HepG2 (cell line): Measurements from ENCODE around the gene PPP1R7. TPM values are rescaled to one million over a fixed set of nuclear protein-coding genes. Genes with fewer than 3 reads are reported as not detected.

ENCODE experiments used
- CBFB ChIP-seq: sonication (generic); formaldehyde crosslinking; IDR thresholded peaks from 2 replicates; pipeline ENCODE4 v1.4.0; 2020; ENCODE audit warnings: missing genetic modification reagents
- HOXA5 ChIP-seq: sonication (generic); formaldehyde crosslinking; IDR thresholded peaks from 2 replicates; pipeline ENCODE4 v1.4.0; 2020; ENCODE audit warnings: missing genetic modification reagents
- IKZF4 ChIP-seq: sonication (generic); formaldehyde crosslinking; IDR thresholded peaks from 2 replicates; pipeline ENCODE4 v1.5.1; 2020; ENCODE audit warnings: borderline replicate concordance, mild to moderate bottlenecking, low read depth, missing genetic modification reagents; ENCODE audit errors: not compliant biosample characterization
- JDP2 ChIP-seq: sonication (generic); formaldehyde crosslinking; IDR thresholded peaks from 2 replicates; pipeline ENCODE4 v1.8.1; 2022; ENCODE audit warnings: missing genetic modification reagents, borderline replicate concordance
- MAFK ChIP-seq, 2 experiments: IDR thresholded peaks in 1 of 2; conservative IDR thresholded peaks in 1 of 2; 2 replicates each; pipeline ENCODE4 v1.6.1; 2011; ENCODE audit warnings: improper control_type of control experiment in 2 of 2, low read length in 2 of 2
- NCOA2 ChIP-seq: sonication (generic); formaldehyde crosslinking; IDR thresholded peaks from 2 replicates; pipeline ENCODE4 v1.8.0; 2022; ENCODE audit warnings: inconsistent platforms
- PHB2 ChIP-seq: fragments of 450-650 bp; IDR thresholded peaks from 2 replicates; pipeline ENCODE4 v1.6.1; 2018; ENCODE audit not compliant: partially characterized antibody
- PHF8 ChIP-seq: sonication (generic); formaldehyde crosslinking; IDR thresholded peaks from 2 replicates; pipeline ENCODE4 v1.5.0; 2020; ENCODE audit warnings: missing genetic modification reagents
- RORA ChIP-seq: sonication (generic); formaldehyde crosslinking; IDR thresholded peaks from 2 replicates; pipeline ENCODE4 v1.5.0; 2020; ENCODE audit warnings: mild to moderate bottlenecking, missing genetic modification reagents, moderate library complexity
- SATB2 ChIP-seq: sonication (generic); formaldehyde crosslinking; IDR thresholded peaks from 2 replicates; pipeline ENCODE4 v1.5.0; 2020; ENCODE audit warnings: missing genetic modification reagents
- TCF12 ChIP-seq, 2 experiments: fragments of 450-650 bp in 1 of 2; sonication (generic) in 1 of 2; formaldehyde crosslinking in 1 of 2; IDR thresholded peaks; 2 replicates each; pipeline versions ENCODE4 v1.6.1 to v1.8.0; 2017 to 2022; ENCODE audit warnings: antibody characterized with exemption in 1 of 2, mild to moderate bottlenecking in 1 of 2, missing genetic modification reagents in 1 of 2, moderate library complexity in 1 of 2
- ZBTB8A ChIP-seq: sonication (generic); formaldehyde crosslinking; IDR thresholded peaks from 2 replicates; pipeline ENCODE4 v1.4.0; 2020; ENCODE audit warnings: mild to moderate bottlenecking, low read depth, missing genetic modification reagents, borderline replicate concordance
- ZNF24 ChIP-seq: fragments of 450-650 bp; IDR thresholded peaks from 2 replicates; pipeline ENCODE4 v1.6.1; 2017; ENCODE audit warnings: antibody characterized with exemption, mild to moderate bottlenecking
- ZNF329 ChIP-seq: sonication (generic); formaldehyde crosslinking; IDR thresholded peaks from 2 replicates; pipeline ENCODE4 v1.9.0; 2021; ENCODE audit warnings: low read depth, mild to moderate bottlenecking, missing genetic modification reagents
- ZNF383 ChIP-seq: sonication (generic); formaldehyde crosslinking; IDR thresholded peaks from 2 replicates; pipeline ENCODE4 v1.4.0; 2020; ENCODE audit warnings: missing genetic modification reagents, mild to moderate bottlenecking, borderline replicate concordance
- ZNF510 ChIP-seq: sonication (generic); formaldehyde crosslinking; IDR thresholded peaks from 2 replicates; pipeline ENCODE4 v1.4.0; 2020; ENCODE audit warnings: low read depth, mild to moderate bottlenecking, missing genetic modification reagents
- ZNF605 ChIP-seq: sonication (generic); formaldehyde crosslinking; IDR thresholded peaks from 2 replicates; pipeline ENCODE4 v1.8.0; 2022; ENCODE audit warnings: mild to moderate bottlenecking, missing genetic modification reagents
- polyA plus RNA-seq, 8 experiments: library from polyadenylated mRNA; depleted of rRNA in 3 of 8; stranded (reverse) in 7 of 8; unstranded in 1 of 8; fragments of >200 nt; fragmentation: Illumina TruSeq in 4 of 8; extraction: Trizol in 4 of 8; gene quantifications; 2 replicates each; pipeline versions ENCODE4 v1.2.1 to v1.2.3, GENCODE V29; 2011 to 2016; ENCODE audit warnings: low read depth in 4 of 8, missing spikeins in 1 of 8, mixed read lengths in 1 of 8; ENCODE audit not compliant: insufficient read depth in 1 of 8
- total RNA-seq, 5 experiments: library from RNA; depleted of rRNA; stranded (reverse); fragments of >200 nt; fragmentation: Illumina TruSeq; extraction: Trizol; gene quantifications; 2 replicates each; pipeline ENCODE4 v1.2.3, GENCODE V29; 2016; ENCODE audit warnings: low read depth in 1 of 5
- TF ChIP-seq, protein P1 (sequence below): sonication (generic); formaldehyde crosslinking; IDR thresholded peaks from 2 replicates; pipeline ENCODE4 v1.4.0; 2020; ENCODE audit warnings: mild to moderate bottlenecking, missing genetic modification reagents, borderline replicate concordance
- TF ChIP-seq, protein P2 (sequence below): IDR thresholded peaks from 2 replicates; pipeline ENCODE4 v1.6.1; 2016; ENCODE audit warnings: missing compliant biosample characterization, missing genetic modification reagents, borderline replicate concordance
- TF ChIP-seq, protein P3 (sequence below): sonication (generic); formaldehyde crosslinking; IDR thresholded peaks from 2 replicates; pipeline ENCODE4 v1.5.0; 2020; ENCODE audit warnings: missing genetic modification reagents

PPP1R7 gene
- total and polyA plus RNA-seq, 2 of the 13 experiments (the other 11 are each of a cell fraction or from before 2014, with no cell fraction given) = 33.3 to 67.9 TPM

DNA sequence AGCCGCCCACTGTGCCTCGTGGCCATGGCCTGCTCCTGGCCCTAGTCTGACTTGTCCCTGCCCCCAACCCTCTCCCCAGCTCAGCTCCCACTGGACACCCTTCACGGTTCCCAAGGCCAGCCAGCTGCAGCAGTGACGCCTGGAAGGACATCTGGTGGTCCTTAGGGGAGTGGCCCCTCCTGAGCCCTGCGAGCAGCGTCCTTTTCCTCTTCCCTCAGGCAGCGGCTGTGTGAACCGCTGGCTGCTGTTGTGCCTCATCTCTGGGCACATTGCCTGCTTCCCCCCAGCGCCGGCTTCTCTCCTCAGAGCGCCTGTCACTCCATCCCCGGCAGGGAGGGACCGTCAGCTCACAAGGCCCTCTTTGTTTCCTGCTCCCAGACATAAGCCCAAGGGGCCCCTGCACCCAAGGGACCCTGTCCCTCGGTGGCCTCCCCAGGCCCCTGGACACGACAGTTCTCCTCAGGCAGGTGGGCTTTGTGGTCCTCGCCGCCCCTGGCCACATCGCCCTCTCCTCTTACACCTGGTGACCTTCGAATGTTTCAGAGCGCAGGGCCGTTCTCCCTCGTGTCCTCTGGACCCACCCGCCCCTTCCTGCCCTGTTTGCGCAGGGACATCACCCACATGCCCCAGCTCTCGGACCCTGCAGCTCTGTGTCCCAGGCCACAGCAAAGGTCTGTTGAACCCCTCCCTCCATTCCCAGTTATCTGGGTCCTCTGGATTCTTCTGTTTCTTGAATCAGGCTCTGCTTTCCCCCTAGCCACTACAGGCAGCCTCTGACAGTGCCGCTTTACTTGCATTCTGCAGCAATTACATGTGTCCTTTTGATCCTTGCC, 74.0 kb downstream of the PPP1R7 start (continued):
- TF ChIP-seq, protein P1, sequence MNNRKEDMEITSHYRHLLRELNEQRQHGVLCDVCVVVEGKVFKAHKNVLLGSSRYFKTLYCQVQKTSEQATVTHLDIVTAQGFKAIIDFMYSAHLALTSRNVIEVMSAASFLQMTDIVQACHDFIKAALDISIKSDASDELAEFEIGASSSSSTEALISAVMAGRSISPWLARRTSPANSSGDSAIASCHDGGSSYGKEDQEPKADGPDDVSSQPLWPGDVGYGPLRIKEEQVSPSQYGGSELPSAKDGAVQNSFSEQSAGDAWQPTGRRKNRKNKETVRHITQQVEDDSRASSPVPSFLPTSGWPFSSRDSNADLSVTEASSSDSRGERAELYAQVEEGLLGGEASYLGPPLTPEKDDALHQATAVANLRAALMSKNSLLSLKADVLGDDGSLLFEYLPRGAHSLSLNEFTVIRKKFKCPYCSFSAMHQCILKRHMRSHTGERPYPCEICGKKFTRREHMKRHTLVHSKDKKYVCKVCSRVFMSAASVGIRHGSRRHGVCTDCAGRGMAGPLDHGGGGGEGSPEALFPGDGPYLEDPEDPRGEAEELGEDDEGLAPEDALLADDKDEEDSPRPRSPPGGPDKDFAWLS (CRISPR knock-in tag) = 0 out of 2 replicates have a peak, but pooled peaks have one; percentile 47
- TF ChIP-seq, protein P2, sequence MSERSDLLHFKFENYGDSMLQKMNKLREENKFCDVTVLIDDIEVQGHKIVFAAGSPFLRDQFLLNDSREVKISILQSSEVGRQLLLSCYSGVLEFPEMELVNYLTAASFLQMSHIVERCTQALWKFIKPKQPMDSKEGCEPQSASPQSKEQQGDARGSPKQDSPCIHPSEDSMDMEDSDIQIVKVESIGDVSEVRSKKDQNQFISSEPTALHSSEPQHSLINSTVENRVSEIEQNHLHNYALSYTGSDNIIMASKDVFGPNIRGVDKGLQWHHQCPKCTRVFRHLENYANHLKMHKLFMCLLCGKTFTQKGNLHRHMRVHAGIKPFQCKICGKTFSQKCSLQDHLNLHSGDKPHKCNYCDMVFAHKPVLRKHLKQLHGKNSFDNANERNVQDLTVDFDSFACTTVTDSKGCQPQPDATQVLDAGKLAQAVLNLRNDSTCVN = no peak; the same call in 1 of the 2 replicates
- no peak for TF ChIP-seq RORA (CRISPR knock-in tag)
- no peak; the same call in 1 of the 2 replicates for TF ChIP-seq ZNF605 (CRISPR knock-in tag)
- TF ChIP-seq TCF12 (IDR thresholded peaks at IDR 0.05) = no peak
- no peak for TF ChIP-seq TCF12 (CRISPR knock-in tag; IDR thresholded peaks at IDR 0.05)
- peak; percentile 54; the same call in 1 of the 2 replicates for TF ChIP-seq HOXA5 (CRISPR knock-in tag)
- no peak for TF ChIP-seq PHB2
- TF ChIP-seq MAFK (conservative IDR thresholded peaks at IDR 0.05 in 1 of 2, IDR thresholded peaks at IDR 0.05 in 1 of 2; ENCODE audit: low read length in 2 of 2) = no peak
- TF ChIP-seq CBFB (CRISPR knock-in tag) = peak; percentile 21; the same call in 1 of the 2 replicates
- TF ChIP-seq JDP2 (CRISPR knock-in tag) = no peak
- TF ChIP-seq NCOA2 = peak; percentile 54
- TF ChIP-seq ZNF24 = no peak
- peak; percentile 67 for TF ChIP-seq IKZF4
- peak; percentile 49; the same call in 1 of the 2 replicates for TF ChIP-seq ZNF383
- no peak; the same call in 1 of the 2 replicates for TF ChIP-seq PHF8
- TF ChIP-seq, protein P3, sequence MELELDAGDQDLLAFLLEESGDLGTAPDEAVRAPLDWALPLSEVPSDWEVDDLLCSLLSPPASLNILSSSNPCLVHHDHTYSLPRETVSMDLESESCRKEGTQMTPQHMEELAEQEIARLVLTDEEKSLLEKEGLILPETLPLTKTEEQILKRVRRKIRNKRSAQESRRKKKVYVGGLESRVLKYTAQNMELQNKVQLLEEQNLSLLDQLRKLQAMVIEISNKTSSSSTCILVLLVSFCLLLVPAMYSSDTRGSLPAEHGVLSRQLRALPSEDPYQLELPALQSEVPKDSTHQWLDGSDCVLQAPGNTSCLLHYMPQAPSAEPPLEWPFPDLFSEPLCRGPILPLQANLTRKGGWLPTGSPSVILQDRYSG (CRISPR knock-in tag) = no peak
- TF ChIP-seq ZBTB8A = 0 out of 2 replicates have a peak, but pooled peaks have one; percentile 60
- TF ChIP-seq ZNF510 (CRISPR knock-in tag) = peak; percentile 66; the same call in 1 of the 2 replicates
- no peak for TF ChIP-seq ZNF329 (CRISPR knock-in tag)
- TF ChIP-seq SATB2 (CRISPR knock-in tag) = peak; percentile 53; the same call in 1 of the 2 replicates
